ENCODE data around the gene NEURL1.

DNA sequence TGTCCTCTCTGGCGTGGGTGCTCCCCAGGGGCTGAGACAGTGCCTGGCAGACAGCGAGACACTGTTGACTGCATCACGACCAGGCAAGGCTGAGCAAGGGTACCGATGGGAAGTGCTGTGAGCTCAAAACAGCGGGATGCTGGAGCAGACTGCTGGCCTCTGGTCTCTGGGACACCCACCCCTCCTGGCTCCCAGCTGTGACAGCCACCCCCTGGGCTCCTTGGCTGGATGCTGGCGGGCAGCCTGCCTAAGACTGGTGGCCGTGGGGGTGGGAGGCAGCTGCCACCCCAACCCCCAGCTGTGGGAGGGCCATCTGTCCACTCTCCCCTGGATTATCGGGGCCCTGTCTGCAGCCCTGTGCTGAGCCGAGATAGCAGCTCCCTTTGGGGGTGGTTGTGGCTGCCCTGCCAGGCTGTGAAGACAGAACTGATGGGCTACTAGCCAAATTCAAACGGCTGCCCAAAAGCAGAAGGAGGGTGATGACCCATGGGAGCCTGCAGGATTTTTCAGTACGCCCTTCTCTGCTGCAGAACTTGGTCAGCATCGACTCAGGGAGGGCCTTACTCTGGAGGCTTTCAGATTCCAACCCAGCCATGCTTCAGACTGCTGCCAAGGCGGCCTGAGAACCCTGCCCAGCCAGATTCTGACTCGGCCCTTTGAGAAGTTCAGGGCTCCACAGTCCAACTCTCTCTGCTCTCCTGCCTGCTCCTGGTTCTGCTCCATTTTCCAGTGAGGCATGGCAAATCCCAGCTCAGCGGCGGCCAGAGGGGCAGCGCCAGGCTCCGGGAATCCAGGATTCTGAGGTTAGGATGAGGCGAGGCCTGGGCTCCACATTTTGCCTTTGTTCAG lies 125.3 kb downstream of the NEURL1 start:
- TF ChIP-seq, protein P1, sequence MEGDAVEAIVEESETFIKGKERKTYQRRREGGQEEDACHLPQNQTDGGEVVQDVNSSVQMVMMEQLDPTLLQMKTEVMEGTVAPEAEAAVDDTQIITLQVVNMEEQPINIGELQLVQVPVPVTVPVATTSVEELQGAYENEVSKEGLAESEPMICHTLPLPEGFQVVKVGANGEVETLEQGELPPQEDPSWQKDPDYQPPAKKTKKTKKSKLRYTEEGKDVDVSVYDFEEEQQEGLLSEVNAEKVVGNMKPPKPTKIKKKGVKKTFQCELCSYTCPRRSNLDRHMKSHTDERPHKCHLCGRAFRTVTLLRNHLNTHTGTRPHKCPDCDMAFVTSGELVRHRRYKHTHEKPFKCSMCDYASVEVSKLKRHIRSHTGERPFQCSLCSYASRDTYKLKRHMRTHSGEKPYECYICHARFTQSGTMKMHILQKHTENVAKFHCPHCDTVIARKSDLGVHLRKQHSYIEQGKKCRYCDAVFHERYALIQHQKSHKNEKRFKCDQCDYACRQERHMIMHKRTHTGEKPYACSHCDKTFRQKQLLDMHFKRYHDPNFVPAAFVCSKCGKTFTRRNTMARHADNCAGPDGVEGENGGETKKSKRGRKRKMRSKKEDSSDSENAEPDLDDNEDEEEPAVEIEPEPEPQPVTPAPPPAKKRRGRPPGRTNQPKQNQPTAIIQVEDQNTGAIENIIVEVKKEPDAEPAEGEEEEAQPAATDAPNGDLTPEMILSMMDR (IDR thresholded peaks at IDR 0.05) = no peak
- no peak for TF ChIP-seq POLR2A (IDR thresholded peaks at IDR 0.05)
